ENCODE data around the gene SLC38A3.
A peak's percentile ranks its signal among the peaks of the same experiment; 100 is the strongest.
"Not testable (repeated sequence)": the region's sequence is repeated elsewhere in the genome, so short reads cannot be mapped to it uniquely, and the experiment has no call there.

Gene SLC38A3

DNA sequence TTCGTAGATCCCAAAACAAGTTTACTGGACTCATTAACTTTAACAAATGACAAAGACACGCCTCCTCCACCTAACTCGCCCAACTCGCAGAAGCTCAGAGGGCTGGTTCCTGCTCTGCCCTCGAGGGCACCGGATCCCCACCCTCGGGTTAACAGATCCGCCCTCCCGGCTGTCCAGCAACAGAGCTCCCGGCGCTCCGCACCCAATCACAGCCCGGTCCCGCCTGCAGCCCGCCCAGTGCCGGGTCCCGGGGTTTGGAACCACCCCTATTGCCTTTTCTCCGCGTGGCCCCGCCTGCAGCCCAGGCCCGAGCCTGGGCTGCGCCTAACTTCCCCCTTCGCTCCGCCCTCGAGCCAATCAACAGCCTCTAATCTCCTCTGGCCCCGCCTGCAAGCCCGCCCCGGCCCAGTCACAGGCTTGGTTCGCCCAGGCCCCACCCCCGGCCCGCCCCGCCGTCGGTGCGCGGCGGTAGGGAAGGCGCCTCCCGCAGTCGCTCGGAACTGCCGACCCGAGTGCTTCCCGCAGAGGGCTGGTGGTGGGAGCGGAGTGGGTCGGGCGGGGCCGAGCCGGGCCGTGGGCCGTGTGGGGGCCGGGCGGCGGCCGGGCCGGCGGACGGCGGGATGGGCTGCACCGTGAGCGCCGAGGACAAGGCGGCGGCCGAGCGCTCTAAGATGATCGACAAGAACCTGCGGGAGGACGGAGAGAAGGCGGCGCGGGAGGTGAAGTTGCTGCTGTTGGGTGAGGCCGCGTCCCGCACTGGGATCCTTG lies 30.8 kb downstream of the SLC38A3 start, which contains the start of gene GNAI2:
TSS of gene GNAI2 (plus strand) at position 489 of the 768 bp plus-strand sequence. CDS start at position 621, 132 bp downstream.
- DNase-seq: peak; percentile 94 to 96

DNA sequence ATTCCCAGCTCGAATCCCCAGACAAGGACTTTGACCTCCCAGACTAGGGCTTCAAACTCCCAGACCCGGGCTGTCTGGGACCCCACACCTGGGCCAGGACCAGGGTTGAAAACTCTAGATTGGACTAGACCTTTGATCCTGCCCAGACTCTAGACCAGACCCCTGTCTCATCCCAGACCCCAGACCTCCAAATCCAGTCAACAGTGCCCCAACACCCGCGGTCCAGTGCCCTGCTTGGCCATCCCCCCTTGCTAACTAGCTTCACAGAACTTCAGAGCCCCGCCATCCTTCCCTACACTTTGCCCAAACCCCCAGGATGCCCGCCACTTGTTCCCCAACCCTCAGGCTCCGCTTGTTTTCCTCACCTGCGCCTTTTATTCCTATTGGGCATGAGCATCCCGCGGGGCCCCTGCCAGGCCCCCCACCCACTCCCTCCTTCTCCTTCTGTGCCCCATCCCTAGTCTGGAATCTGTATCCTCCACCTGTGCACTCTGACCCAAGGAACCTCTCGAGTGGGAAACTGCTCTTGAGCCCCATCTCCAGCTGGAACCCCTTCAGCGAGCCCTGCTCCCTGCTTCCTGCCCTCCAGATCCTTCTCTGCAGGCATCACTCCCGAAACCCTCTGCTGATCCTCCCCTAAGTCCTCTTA lies 31.5 kb downstream of the SLC38A3 start:
- no peak for DNase-seq

DNA sequence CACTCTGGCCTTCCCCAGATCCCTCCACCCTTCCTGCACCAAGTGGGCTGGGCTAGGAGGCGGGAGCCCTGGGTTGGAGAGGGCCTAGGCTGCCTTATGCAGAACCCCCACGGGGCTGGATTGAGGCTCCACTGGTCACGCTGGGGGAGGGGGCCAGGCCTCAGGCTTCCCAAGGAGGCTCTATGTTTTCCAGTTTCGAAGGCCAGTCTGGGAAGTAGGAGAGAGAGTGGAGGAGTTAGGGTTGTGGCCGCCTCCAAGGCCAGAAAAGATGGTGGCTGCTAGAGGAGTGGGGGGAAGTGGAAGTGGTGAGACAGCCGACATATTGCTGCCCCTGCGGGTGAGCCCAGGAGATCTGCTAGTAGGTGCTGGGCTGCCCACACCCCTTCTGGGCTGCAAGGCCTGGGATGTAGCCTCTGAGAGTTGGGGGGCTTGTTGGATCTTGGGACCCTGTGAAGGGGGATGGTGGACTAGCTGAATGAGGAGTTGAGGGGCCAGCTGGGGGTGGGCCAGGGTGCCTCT lies 32.1 kb downstream of the SLC38A3 start:
- no peak for DNase-seq

DNA sequence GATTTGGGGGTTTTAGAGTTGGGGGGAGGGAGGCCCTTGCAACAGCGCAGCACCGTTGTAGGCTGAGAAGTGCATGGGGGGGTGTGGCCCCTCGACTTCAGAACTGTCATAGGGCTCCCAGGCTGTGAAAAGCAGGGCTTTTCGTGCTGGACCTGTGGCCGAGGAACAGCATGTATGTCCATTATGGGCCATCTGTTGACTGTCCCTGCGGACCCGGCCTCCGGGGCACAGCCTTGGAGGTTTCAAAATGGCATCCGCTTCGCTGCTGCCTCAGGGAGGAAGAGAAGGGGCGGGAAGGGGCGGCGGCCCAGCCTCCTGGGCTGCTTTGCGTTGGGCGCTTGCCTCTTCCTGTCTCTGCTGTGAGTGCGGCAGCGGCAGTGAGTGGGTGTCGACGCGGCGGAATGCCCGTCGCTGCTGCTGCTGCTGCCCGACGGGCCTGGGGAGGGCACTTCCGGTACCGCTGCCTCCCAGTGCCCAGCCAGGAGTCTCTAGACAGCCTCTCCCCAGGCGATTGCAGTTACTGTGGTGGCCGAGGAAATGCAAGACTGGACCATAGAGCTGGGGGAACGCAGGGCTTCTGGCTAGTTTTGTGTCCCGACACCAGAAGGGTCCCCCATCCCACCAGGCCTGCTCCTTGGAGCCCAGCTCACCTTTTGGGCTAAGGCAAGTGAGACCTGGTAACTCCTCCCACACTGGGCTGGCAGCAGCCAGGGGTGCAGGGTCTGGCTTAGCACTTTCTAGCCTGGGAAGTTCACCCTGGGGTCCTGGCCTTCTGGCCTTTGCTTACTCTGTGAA lies 32.9 kb downstream of the SLC38A3 start:
- DNase-seq: no peak

DNA sequence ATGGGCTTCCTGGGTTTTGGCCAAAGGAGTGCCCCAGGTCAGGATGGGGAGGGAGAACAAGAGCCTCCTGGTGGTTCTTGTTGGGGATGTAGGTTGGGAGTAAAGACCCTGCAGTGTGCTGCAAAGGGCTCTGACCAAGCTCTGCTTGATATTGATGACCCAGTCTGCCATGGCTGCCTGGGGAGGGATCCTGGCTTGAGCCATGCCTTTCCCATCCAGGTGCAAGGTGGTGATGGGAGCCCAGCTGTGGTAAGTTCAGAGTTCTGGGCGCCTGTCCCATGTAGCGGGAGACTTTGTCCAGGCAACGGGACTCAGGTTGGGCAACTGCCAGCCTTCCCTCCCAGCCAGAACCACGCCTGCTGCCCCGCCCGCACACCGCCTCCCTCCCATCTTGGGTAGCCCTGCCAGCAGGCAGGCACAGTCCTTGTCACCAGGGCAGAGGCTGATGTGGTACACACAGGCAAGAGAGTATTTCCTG lies 33.5 kb downstream of the SLC38A3 start:
- no peak for DNase-seq

DNA sequence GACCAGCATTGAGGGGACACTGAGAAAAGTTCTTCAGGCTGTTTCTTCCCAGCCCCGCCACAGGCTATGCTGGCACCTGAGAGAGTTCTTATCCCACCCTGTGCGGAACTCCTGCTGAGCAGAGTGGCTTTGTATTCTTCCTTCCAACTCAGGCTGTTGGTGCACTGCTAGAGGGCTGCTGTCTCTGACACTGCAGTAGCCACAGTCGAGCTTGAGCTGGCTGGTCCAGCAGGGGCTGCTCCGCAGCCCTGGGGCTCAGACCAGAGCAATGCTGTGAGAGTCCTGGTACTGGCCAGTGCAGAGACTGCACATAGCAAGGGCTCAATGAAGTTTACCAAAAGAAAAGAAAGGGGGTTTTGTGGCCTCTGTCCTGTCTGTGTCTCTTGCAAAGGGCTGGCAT lies 34.6 kb downstream of the SLC38A3 start:
- DNase-seq: no peak

DNA sequence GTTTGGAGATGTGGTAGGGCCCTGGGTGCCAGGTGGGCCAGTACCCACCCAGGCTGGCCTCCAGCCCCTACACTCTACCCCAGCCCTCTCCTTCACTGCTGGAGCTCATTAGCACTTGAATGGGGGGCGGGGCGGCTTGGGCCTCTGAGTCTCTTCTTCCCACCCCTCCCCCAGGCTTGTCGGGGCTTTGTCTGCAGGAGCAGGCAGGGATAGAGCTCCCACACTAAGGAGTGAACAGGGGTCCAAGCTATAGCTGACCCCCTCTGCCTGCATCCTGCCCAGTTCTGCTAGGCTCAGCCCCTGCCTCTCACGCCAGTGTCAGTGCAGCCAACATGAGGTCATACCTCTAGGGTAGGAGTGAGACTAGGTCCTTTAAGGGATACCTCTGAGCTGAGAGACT lies 36.1 kb downstream of the SLC38A3 start:
- DNase-seq: no peak

DNA sequence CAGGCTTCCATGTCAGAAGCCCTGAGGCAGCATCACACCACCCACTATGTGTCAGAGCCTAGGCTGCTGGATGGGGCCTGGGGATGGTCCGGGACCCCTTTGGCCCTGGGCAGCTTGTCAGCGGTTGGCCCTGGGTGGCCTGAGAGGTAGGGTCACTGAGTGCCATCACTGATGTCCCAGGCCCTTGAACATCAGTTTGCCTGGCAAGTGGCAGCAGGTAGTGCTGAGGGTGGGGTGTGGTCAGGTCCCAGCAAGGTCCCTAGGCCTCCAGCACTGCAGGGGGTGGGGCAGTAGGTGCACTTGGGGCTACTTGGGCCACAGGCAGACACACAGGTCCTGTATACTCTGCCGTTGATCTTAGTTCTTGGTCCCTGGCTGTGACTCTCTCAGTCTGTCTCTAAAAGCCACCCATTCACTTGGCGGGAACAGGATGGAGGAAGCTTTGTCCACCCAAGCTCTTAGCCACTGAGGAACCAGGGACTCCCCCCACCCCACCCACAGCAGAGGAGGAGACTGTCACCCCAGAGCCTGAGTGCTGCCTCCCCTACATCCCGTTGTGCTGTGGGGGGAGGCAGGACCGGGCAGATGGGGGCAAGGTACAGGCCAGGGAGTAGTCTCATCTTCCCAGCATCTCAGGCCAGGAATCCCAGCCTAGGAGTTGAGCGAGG lies 36.8 kb downstream of the SLC38A3 start:
- no peak for DNase-seq

DNA sequence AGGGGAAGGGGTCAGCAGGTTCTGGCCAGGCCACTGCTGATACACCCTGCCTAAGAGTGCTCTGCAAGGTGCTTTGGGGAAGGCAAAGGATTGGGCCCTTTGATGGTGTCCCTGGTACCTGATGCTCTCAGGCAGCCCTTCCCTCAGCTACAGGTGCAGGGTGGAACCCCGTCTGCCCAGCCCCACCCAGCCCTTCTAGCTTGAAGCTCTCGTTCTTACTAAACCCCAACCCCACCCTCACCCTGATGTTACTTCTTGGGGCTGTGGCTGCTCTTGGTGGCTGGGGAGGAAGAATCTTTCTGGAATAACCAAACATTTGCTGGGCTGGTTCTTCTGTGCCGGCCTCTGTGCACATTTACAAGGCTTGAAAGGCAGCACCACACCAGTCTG lies 37.3 kb downstream of the SLC38A3 start:
- no peak for DNase-seq

DNA sequence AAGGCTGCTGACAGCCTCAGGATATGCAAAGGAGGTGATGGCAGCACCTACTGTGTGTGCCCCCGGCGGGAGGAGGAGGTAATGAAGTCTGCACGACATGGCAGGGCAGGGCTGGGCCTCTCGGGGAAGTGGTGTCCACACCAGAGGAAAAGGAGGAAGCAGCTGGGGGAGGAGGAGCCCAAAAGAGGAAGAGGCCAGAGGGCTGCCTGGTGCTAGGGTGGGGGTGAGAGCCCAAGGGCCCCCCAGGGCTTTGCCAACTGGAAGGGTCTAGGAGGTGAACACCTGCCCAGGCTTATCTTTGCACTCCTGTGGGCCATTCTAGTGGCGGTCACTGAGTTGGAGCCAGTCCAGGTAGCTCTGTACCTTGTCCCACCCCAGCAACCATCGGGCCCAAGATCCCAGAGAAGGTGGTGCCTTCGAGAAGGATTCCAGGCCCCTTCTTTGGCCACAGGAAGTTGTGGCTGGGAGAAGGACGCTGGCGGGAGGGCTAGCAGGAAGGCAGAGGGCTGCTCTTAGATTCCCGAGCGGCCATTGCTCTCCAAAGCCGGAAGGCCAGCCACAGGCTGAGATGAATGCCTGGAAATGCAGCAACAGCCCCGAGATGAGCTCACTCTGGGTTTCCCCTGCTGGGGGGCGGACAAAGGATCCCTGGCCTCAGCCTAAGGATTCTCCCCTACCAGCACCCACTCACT lies 37.9 kb downstream of the SLC38A3 start:
- DNase-seq: no peak

DNA sequence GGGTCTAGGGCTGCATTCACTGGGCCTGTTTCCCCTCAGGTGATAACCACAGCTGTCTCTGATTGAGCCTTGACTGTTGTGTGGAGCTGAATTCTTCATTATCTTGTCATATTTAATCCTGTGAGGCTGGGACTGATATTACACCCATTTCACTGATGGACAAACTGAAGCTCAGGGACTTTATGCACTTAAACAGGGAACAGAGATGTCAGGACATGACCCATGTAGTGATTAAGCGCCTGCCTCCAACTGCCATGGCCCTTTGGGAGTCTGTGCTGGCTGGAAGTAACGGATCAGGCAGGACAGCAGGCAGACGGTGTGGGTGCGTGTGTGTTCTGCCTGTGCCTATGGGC lies 38.4 kb downstream of the SLC38A3 start:
- no peak for DNase-seq

DNA sequence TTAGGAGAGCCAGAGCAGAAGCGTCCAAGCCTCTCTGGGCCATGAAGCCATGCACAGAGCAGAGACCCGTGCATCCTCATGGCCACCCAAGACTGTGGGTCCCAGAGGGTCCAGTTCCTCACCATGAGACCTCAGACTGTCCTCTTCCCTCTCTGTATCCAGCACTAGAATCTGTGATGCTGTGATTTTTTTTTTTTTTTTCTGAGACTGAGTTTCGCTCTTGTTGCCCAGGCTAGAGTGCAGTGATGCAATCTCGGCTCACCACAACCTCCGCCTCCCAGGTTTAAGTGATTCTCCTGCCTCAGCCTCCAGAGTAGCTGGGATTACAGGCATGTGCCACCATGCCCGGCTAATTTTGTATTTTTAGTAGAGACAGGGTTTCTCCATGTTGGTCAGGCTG lies 39.7 kb downstream of the SLC38A3 start:
- not testable (repeated sequence) for DNase-seq

DNA sequence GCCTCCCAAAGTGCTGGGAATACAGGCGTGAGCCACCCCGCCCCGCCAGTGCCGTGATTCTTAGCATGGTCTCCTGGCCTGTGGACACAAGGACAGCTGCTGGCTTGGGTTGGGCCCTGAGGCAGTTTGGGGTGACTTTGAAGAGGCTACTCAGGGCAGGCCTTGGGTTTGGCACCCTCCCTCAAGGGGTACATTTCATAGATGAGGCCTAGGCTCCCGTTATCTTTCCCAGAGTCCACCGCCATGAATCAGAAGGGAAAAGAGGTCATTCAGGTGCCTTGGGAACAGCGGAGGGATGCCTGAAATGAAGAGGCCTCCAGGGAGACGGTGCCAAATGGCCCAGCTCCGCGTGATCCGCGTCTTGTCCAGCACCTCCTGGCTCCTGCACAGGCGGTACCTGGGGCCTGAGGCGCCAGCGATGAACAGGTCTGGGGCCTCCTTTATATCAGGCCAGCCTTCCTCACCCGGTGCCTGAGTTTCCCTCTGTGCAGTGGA lies 40.2 kb downstream of the SLC38A3 start:
- DNase-seq: no peak

DNA sequence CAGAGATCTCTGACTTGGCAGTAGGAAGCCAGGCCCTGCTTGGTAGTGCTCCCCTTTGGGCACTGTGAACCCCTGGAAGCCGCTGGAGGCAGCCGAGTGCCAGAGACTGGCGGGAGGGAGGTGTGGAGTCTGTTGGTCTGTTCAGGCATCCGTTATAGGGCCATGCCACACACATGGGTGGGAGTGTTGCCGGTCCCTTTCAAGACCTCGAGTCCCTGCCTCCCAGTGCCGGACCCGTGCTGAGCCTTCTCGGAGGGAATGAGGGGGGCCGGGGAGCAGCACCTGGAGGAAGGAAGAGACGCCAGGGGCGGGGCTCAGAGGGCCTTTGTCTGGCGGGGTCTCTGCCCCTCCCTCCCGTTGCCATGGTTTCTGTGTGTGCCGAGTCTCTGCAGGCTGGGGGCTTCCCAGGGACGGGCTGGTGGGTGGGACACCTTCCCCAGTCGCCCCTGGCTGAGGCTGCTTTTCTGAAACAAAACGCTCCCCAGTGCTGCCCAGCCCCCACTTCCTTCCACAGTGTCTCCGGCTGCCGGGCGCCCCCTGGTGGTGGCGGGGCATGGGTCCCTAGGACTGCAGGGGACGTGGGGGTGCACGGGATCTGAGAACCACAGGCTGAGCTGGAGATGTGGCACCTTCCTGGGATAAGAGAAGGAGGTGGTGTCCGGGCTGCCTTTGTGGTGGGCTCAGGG lies 40.9 kb downstream of the SLC38A3 start:
- DNase-seq: peak; percentile 35 to 63

DNA sequence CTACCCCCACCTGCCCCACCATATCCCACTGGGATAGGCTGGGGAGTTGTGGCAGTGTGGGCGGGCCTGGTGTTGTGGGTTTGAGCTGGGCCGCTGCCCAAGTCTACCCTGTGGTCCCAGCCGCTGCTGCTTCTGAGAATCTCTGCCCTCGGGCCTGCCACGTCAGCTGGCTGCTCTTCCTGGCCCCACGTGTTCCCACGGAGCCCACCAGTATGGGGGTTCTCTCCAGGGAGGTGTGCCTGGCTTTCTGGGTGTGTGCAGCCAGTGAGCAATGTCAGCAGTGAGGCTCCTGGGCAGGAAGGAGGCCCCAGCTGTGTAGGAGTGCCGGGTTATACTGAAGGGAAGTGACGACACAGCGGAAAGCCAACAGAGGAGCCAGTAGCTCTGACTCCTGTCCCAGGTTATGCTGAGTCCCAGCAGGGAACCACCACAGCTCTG lies 41.5 kb downstream of the SLC38A3 start:
- no peak for DNase-seq

DNA sequence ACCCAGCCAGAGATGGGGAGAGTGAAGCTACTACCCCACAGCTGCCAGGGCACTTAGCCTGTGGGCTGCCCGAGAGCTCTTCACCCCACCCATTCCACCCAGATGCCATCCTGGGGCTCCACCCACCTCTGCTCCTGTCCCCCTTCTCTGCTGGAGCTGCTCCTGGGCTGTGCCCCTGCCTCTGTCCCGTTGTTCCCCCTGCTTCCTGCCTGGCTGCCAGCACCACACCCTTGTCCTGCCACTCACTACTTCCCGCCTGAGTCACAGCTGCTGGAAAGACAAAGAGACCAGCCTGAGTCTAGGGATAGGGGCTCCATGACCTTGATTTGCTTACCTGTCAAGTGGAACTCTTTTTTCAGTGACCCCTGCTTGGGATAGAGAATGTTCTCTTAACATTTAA lies 43.3 kb downstream of the SLC38A3 start:
- DNase-seq: no peak

DNA sequence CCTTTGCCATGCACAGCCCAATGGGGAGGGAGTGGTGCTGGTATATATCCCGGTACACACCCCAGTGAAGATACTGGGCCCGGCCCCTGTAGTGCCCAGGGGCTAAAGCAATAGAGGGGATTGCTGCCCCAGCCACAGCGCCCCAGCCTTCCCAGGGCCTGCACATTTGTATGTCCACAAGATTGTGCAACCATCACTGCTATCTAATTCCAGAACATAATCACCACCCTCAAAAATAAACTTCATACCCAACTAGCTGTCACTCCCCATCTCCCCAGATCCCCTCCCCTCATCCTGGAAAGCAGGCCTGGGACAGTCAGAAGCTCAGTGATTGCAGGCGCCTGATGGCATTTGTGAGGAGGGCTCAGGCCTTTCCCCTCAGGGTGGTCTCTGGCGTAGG lies 44.4 kb downstream of the SLC38A3 start:
- DNase-seq: no peak

DNA sequence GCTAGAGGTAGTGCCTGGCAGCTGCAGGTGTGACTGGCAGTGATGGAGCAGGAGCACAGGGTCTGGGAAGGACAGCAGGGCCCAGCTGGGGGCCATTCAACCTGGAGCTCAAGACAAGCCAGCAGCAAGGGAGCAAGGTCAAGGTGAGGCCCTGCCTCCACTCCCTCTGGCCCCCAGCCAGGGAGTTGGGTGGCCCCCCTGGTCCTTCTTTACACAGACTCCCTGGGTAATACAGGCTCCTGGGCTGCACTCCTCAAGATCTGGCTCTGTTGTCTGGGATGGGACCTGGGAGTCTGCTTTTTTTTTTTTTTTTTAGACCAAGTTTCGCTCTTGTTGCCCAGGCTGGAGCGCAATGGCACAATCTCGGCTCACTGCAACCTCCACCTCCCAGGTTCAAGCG lies 45.4 kb downstream of the SLC38A3 start:
- DNase-seq: no peak

DNA sequence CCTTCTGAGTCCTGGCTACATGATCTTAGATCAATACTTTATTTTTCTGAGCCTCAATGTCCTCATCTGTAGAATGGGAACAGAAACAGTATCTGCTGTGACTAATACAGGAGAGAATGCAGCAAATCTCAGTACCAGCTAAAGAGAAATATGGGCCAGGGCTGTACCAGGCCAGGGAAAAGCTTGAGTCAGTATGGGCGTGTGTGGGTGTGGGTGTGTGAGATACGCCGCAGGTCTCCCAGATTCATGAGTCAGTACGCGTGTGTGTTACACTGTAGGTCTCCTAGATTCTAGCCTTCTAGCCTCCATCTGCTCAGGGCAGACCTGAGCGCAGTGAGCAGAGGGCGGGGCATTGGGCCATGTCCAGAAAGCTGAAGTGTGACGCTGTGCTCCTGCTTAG lies 46.1 kb downstream of the SLC38A3 start:
- DNase-seq: no peak

DNA sequence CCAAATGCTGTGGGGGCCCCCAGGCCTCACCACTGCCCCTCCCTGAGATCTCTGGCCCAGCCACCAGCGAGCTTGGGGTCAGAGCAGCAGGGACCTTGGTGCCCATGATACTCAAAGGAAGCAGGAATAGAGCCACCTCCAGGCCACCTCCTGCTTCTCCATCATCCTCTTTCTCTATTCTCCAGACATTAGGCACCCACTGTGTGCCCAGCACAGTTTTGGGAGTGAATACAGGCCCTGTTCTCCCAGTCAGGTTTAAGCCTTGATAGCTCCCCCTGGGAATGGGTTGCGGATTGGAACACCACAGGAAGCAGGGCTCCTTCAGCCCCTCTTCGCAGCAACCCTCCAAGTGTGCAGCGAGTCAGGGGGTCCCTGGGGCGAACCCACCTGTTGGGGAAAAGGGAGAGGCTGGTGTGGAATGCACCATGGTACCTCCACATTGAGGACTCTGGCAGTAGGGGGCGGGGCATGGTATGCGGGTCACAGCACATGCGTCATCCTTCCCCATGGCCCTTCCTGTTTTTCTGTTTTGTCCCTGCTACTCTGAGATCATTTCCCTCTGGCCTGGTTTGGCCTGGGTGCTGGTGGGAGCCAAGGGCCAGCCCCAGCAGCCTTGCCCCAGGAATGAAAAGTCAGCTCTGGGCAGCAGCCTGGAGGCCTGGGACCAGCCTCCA lies 49.6 kb downstream of the SLC38A3 start:
- DNase-seq: no peak

DNA sequence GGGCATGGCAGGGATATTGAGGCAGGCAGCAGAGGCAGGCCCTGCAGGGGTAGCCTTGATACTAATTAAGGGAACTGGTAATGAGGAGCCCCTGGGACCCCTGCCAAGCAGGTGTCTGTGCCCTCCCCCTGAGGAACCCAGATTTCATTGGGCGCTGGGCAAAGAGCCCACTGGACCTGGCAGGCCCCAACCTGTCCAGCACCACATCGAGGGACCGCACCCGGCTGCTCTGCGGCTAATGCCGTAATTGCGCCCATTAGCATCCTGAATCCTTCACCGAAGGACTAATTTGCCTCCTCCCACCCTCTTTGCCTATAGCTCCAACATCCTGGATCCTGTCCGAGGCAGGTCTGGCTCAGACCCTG lies 50.2 kb downstream of the SLC38A3 start:
- DNase-seq: no peak
